ENCODE measurements around the gene ICE2. TPM values are rescaled to one million over a fixed set of nuclear protein-coding genes. Genes with fewer than 3 reads are reported as not detected.

ICE2 gene
- total RNA-seq, 4 donors from 2014 or later, result 18.2 to 89.9 (median 43.7) TPM

DNA sequence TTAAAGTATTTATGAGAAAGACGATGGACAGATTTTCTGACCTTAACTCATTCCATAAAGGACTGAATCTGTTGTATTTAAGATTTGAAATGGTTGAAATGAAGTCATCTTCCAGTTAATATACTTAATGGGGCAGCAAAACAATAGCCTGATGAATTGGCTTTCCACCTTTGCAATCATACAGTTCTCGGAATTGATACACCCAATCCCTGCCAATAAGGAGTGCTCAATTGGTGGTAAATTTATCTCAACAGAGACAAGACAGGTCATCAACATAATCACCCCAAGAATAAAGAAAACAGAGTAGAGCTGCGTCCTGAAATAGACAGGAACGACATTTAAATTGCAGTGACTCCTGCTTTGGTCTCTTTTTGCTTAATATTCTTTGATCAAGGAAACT, 92.3 kb downstream of the ICE2 start:
- DNase-seq, result no peak
- Histone ChIP-seq H3K9me3 (no peaks in the 10 kb centered on the region), H3K4me1 (peaks cover 6 to 16% of the 10 kb centered on the region in 2 donors), H3K4me3 (no peak overlapping the region), H3K36me3 (no peaks in the 10 kb centered on the region), H3K27me3 (no peaks in the 10 kb centered on the region), H3K27ac (no peak overlapping the region)
- intact Hi-C loops (cut with DNase I; ENCODE audit: low total_unique reads), result no loop called here
- TF ChIP-seq POLR2A (IDR thresholded peaks at IDR 0.05), result no peak
- TF ChIP-seq, protein P1, sequence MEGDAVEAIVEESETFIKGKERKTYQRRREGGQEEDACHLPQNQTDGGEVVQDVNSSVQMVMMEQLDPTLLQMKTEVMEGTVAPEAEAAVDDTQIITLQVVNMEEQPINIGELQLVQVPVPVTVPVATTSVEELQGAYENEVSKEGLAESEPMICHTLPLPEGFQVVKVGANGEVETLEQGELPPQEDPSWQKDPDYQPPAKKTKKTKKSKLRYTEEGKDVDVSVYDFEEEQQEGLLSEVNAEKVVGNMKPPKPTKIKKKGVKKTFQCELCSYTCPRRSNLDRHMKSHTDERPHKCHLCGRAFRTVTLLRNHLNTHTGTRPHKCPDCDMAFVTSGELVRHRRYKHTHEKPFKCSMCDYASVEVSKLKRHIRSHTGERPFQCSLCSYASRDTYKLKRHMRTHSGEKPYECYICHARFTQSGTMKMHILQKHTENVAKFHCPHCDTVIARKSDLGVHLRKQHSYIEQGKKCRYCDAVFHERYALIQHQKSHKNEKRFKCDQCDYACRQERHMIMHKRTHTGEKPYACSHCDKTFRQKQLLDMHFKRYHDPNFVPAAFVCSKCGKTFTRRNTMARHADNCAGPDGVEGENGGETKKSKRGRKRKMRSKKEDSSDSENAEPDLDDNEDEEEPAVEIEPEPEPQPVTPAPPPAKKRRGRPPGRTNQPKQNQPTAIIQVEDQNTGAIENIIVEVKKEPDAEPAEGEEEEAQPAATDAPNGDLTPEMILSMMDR (IDR thresholded peaks at IDR 0.05), result no peak

DNA sequence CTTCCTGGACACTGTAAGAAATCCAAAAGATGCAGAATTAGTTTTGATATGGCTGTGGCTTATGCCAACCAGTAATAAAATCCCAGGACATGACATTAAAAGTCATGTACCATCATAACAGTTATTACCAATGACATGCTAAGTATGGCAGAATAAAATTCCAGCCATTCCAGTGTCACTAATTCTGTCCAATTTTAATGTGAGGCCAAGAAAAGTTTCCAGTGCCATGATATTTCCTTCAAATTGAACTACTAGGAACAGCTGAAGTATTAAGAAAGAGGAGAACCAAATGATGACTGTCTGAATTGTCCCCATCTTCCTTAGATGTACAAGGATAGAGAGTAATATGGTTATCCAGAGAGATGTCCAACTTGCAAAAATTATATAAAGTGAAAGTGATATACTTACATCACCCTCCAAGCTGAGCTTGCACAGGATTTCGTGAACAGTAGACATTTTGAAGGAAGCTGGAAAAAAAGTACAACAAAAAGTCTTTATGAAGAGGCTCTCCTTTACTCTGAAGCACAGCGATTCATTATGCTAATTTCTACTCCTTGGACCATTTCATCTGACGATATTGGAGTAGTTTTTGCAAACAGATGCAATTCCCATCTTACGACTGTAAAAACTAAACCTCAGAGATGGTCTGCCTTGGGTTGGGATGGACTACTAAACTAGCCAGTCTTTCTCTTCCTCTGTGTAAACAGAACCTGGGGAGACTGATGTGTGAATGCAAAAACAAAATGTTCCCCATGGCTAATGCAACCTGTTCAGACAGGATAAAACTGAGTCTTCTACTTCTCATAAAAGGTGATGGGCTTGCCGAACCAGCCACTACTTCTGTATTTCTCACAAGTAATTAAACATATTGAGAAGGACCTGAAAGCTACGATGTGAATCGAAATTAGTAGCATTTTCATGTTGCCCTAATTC, 93.1 kb downstream of the ICE2 start:
- Histone ChIP-seq H3K27ac (no peak overlapping the region), H3K4me1 (peaks cover 4 to 9% of the 10 kb centered on the region in 2 donors)
- intact Hi-C loops (cut with DNase I; ENCODE audit: low total_unique reads), result no loop called here

DNA sequence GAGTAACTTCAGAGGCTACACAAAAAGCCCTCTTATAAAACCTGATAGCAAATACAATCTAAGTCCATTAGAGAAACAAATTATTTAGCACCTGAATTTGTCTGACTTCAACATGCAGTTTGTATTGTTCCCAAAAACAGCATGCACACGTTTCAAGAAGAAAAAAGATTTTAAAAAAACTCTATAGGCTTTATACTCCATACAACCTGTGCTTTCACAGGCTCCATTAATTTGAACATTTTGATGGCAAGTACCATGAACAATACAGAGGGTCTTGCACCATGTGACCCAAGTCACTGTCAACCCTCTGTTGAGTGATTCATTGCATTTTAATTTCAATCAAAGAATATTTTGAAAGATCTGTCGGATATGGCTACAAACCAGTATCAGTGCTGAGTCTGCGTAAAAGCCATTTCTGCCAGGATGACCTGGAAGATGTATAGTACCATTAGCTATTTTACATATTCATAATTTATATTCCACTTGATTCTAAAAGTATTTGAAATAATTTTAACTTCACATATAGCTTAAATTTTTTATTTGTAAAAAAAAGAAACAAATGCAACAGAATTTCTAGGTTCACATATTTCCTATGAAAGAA, 94.3 kb downstream of the ICE2 start:
- Histone ChIP-seq H3K4me1 (peaks cover 0 to 3% of the 10 kb centered on the region in 2 donors), H3K4me3 (no peak overlapping the region), H3K36me3 (no peaks in the 10 kb centered on the region), H3K9me3 (no peaks in the 10 kb centered on the region), H3K27ac (no peak overlapping the region), H3K27me3 (no peaks in the 10 kb centered on the region)
- intact Hi-C loops (cut with DNase I; ENCODE audit: low total_unique reads), result no loop called here
- DNase-seq, result no peak
- no peak for TF ChIP-seq POLR2A (IDR thresholded peaks at IDR 0.05)
- TF ChIP-seq, protein P1 (IDR thresholded peaks at IDR 0.05), result no peak

More for the DNA sequence above, 93.1 kb downstream of the ICE2 start:
- no peak for TF ChIP-seq POLR2A (IDR thresholded peaks at IDR 0.05)
- TF ChIP-seq, protein P1 (IDR thresholded peaks at IDR 0.05), result no peak
- no peak for DNase-seq
- Histone ChIP-seq H3K9me3 (no peaks in the 10 kb centered on the region), H3K4me3 (no peak overlapping the region), H3K36me3 (no peaks in the 10 kb centered on the region), H3K27me3 (no peaks in the 10 kb centered on the region)

DNA sequence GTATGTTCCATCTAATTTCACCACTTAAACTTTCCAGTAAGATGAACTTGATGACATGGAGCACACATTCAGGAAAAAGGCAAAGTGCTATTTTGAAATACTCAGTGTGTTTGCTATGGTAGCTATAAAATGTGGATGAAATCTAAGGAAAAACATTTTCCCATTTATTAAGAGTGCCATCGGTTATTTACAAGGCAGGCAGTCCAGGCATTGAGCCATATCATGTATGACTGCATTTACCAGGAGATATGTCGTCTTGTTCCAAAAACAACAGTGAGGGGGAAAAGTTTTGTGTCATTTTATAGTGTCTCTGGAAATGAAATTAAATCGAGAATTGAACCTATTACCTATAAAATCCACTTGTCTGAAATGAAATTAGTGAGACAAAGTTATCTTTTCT, 94.9 kb downstream of the ICE2 start:
- no peaks in the 10 kb centered on the region for H3K9me3 ChIP-seq
- TF ChIP-seq, protein P1 (IDR thresholded peaks at IDR 0.05), result no peak
- no peak for TF ChIP-seq POLR2A (IDR thresholded peaks at IDR 0.05)
- no peak for DNase-seq
- intact Hi-C loops (cut with DNase I; ENCODE audit: low total_unique reads), result no loop called here
- H3K27me3 ChIP-seq, result no peaks in the 10 kb centered on the region
- H3K4me1 ChIP-seq, result no peaks in the 10 kb centered on the region
- H3K27ac ChIP-seq, result no peak overlapping the region
- H3K36me3 ChIP-seq, result no peaks in the 10 kb centered on the region
- no peak overlapping the region for H3K4me3 ChIP-seq

Data from uterus (tissue), 4 donors.